SK-N-SH (cell line): ENCODE results near the gene NOC2L. TPM values are rescaled to one million over a fixed set of nuclear protein-coding genes. Genes with fewer than 3 reads are reported as not detected.
A peak's percentile ranks its signal among the peaks of the same experiment; 100 is the strongest.

Experiments used
- CTCF ChIA-PET: fragments of 300-600, 350-600 bp; formaldehyde crosslinking; extraction: SDS; loops from one replicate; lab custom pipeline; 2021; lab: Yijun Ruan, JAX
- POLR2A ChIA-PET: fragments of 350-600 bp; sonication (Branson Sonifier 250); formaldehyde crosslinking; extraction: SDS; loops from one replicate; lab custom pipeline; 2020; ENCODE audit warnings: antibody characterized with exemption, inconsistent platforms; lab: Yijun Ruan, JAX
- DNase-seq: peaks from one replicate; pipeline ENCODE4 v3.0.0; 2012
- H2AFZ ChIP-seq: fragments of 200-600 bp; sonication (generic); 2 replicates; pipeline ENCODE4 v1.8.1; 2016; ENCODE audit warnings: antibody characterized with exemption, mild to moderate bottlenecking, low read depth
- H3F3A ChIP-seq: fragments of 200-600 bp; sonication (generic); replicated peaks from 2 replicates; pipeline ENCODE3; 2016; ENCODE audit warnings: antibody characterized with exemption, mild to moderate bottlenecking; ENCODE audit not compliant: insufficient read depth
- H3K27ac ChIP-seq, 2 experiments: fragments of 200-500 bp in 1 of 2; fragments of 200-600 bp in 1 of 2; sonication (Bioruptor generic) in 1 of 2; sonication (generic), shearing (Covaris generic) in 1 of 2; 2 replicates each; pipeline versions ENCODE4 v1.5.1 to v1.6.1; 2014 to 2016; ENCODE audit warnings: low read depth in 2 of 2, inconsistent platforms in 1 of 2, low read length in 1 of 2, mild to moderate bottlenecking in 1 of 2, mixed read lengths in 1 of 2
- H3K27me3 ChIP-seq: fragments of 200-600 bp; sonication (generic), shearing (Covaris generic); 2 replicates; pipeline ENCODE4 v1.6.1; 2016; ENCODE audit warnings: mixed run types; ENCODE audit not compliant: insufficient read depth
- H3K36me3 ChIP-seq, 2 experiments: fragments of 200-500 bp in 1 of 2; fragments of 200-600 bp in 1 of 2; sonication (Bioruptor generic) in 1 of 2; sonication (generic) in 1 of 2; replicated peaks in 1 of 2; 2 replicates each; pipeline versions ENCODE3 to v1.5.1; 2014 to 2016; ENCODE audit warnings: low read length in 1 of 2, mild to moderate bottlenecking in 1 of 2; ENCODE audit not compliant: insufficient read depth in 2 of 2, control insufficient read depth in 1 of 2
- H3K4me1 ChIP-seq, 2 experiments: fragments of 200-500 bp in 1 of 2; fragments of 200-600 bp in 1 of 2; sonication (Bioruptor generic) in 1 of 2; sonication (generic), shearing (Covaris generic) in 1 of 2; 2 replicates each; pipeline versions ENCODE4 v1.5.1 to v1.6.1; 2014 to 2016; ENCODE audit warnings: low read depth in 1 of 2, low read length in 1 of 2, mixed run types in 1 of 2; ENCODE audit not compliant: insufficient read depth in 2 of 2, control insufficient read depth in 1 of 2
- H3K4me2 ChIP-seq: fragments of 200-600 bp; sonication (generic), shearing (Covaris generic); 2 replicates; pipeline ENCODE4 v1.6.1; 2017; ENCODE audit warnings: mixed run types
- H3K4me3 ChIP-seq, 2 experiments: fragments of 200-500 bp in 1 of 2; fragments of 200-600 bp in 1 of 2; sonication (Bioruptor generic) in 1 of 2; sonication (generic), shearing (Covaris generic) in 1 of 2; 2 replicates each; pipeline versions ENCODE4 v1.5.1 to v1.8.1; 2014 to 2016; ENCODE audit warnings: low read depth in 2 of 2, inconsistent platforms in 1 of 2, low read length in 1 of 2, mild to moderate bottlenecking in 1 of 2, mixed read lengths in 1 of 2, moderate library complexity in 1 of 2
- H3K79me2 ChIP-seq: fragments of 200-600 bp; sonication (generic); 2 replicates; pipeline ENCODE4 v1.8.1; 2017; ENCODE audit warnings: mild to moderate bottlenecking; ENCODE audit not compliant: insufficient read depth
- H3K9ac ChIP-seq: fragments of 200-600 bp; sonication (generic); 2 replicates; pipeline ENCODE4 v1.6.1; 2017; ENCODE audit warnings: mixed run types
- H3K9me2 ChIP-seq: fragments of 200-600 bp; sonication (generic); 2 replicates; pipeline ENCODE4 v1.6.1; 2017; ENCODE audit warnings: mixed run types
- H3K9me3 ChIP-seq: fragments of 200-600 bp; sonication (generic); 2 replicates; pipeline ENCODE4 v1.6.1; 2017; ENCODE audit warnings: mixed run types, mild to moderate bottlenecking, moderate library complexity
- H4K20me1 ChIP-seq: fragments of 200-600 bp; sonication (generic); 2 replicates; pipeline ENCODE4 v1.6.1; 2017; ENCODE audit warnings: mild to moderate bottlenecking, mixed run types; ENCODE audit not compliant: insufficient read depth
- EZH2phosphoT487 ChIP-seq: fragments of 200-600 bp; sonication (generic); IDR thresholded peaks from 2 replicates; pipeline ENCODE4 v1.6.1; 2017; ENCODE audit warnings: low read depth, mixed run types, mild to moderate bottlenecking, antibody characterized with exemption, moderate library complexity, borderline replicate concordance
- FOSL2 ChIP-seq: IDR thresholded peaks from 2 replicates; pipeline ENCODE4 v1.4.0; 2012; ENCODE audit warnings: low read depth, mild to moderate bottlenecking, moderate library complexity, borderline replicate concordance
- FOXJ3 ChIP-seq: sonication (generic); formaldehyde crosslinking; IDR thresholded peaks from 2 replicates; pipeline ENCODE4 v1.5.1; 2020; ENCODE audit warnings: mild to moderate bottlenecking, missing genetic modification reagents
- FOXM1 ChIP-seq: IDR thresholded peaks from 2 replicates; pipeline ENCODE4 v1.4.0; 2012; ENCODE audit warnings: low read depth, mild to moderate bottlenecking
- JUND ChIP-seq: IDR thresholded peaks from 2 replicates; pipeline ENCODE4 v1.4.0; 2012
- MEF2A ChIP-seq: IDR thresholded peaks from 2 replicates; pipeline ENCODE4 v1.4.0; 2012; ENCODE audit warnings: low read depth, borderline replicate concordance
- MXI1 ChIP-seq: IDR thresholded peaks from 2 replicates; pipeline ENCODE4 v1.6.1; 2012; ENCODE audit warnings: mild to moderate bottlenecking, low read depth, low read length, improper control_type of control experiment
- NRF1 ChIP-seq: IDR thresholded peaks from 2 replicates; pipeline ENCODE4 v1.6.1; 2012; ENCODE audit warnings: low read depth, mild to moderate bottlenecking, low read length
- RAD21 ChIP-seq: IDR thresholded peaks from 2 replicates; pipeline ENCODE4 v1.6.1; 2012; ENCODE audit warnings: mild to moderate bottlenecking, low read length
- RFX5 ChIP-seq: IDR thresholded peaks from 2 replicates; pipeline ENCODE4 v1.6.1; 2012; ENCODE audit warnings: mild to moderate bottlenecking, improper control_type of control experiment, low read length
- RXRA ChIP-seq: IDR thresholded peaks from 2 replicates; pipeline ENCODE4 v1.4.0; 2012; ENCODE audit warnings: low read depth, mild to moderate bottlenecking, borderline replicate concordance
- TAF1 ChIP-seq: IDR thresholded peaks from 2 replicates; pipeline ENCODE4 v1.6.1; 2012; ENCODE audit warnings: low read depth, mild to moderate bottlenecking, low read length, moderate library complexity, borderline replicate concordance
- YY1 ChIP-seq: IDR thresholded peaks from 2 replicates; pipeline ENCODE4 v1.4.0; 2012; ENCODE audit warnings: low read depth, mild to moderate bottlenecking
- WGBS: methylation state at CpG from one replicate; pipeline ENCODE4 v1.1.6; 2017; ENCODE audit warnings: low lambda C conversion rate; 5-methylcytosine and 5-hydroxymethylcytosine counted together
- polyA plus RNA-seq, 3 experiments: library from polyadenylated mRNA; depleted of rRNA; stranded (reverse); fragments of >200 nt; gene quantifications; 2 replicates each; pipeline ENCODE4 v1.2.3, GENCODE V29; 2012
- TF ChIP-seq, protein P1 (sequence below): IDR thresholded peaks from 2 replicates; pipeline ENCODE4 v1.4.0; 2012; ENCODE audit warnings: low read depth, borderline replicate concordance
- TF ChIP-seq, protein P2 (sequence below): fragments of 150-350 bp; IDR thresholded peaks from 2 replicates; pipeline ENCODE4 v1.6.1; 2016; ENCODE audit warnings: mild to moderate bottlenecking, low read depth, low read length
- TF ChIP-seq, protein P3 (sequence below): IDR thresholded peaks from 2 replicates; pipeline ENCODE4 v1.6.1; 2012; ENCODE audit warnings: mild to moderate bottlenecking, low read depth, low read length, moderate library complexity

NOC2L gene
- polyA plus RNA-seq, 1 of the 3 experiments (the other 2 are of a cell fraction), result 124 TPM

DNA sequence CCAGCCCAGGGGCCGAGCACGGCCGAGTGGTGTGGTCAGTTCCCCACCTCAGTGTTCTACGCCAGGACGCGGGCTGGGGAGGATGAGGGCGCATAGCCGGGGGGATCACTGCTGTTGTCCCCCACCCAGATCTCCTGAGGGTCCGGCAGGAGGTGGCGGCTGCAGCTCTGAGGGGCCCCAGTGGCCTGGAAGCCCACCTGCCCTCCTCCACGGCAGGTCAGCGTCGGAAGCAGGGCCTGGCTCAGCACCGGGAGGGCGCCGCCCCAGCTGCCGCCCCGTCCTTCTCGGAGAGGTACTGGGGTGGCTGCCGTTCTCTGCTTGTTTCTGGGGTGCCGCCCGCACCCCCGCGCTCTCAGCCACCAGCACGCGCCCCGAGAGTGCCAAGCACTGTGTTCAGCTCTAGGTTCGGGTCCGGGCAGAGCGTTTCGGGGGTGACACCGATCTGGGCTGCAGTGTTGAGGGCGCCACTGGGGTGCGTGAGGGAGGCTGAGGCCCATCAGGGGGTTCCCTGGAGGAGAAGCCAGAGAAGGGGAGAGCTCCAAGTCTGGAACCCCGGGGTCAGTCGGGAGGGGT is 18.0 kb downstream of the NOC2L start:
- Histone ChIP-seq H3F3A (peaks cover 20% of the 10 kb centered on the region), H3K27ac (peak overlapping the region in 1 of 2 experiments; percentile 75; a peak in 2 of 4 replicates), H3K79me2 (no peaks in the 10 kb centered on the region), H3K9me3 (no peaks in the 10 kb centered on the region), H3K4me2 (peak overlapping the region; percentile 73; the same call in 1 of the 2 replicates), H4K20me1 (no peaks in the 10 kb centered on the region), H3K9me2 (no peaks in the 10 kb centered on the region), H3K4me1 (peaks cover 0 to 61% of the 10 kb centered on the region in 2 experiments; a peak in 1 of 4 replicates), H3K36me3 (peaks cover 0 to 15% of the 10 kb centered on the region in 2 experiments), H2AFZ (no peak overlapping the region), H3K4me3 (peak overlapping the region in 1 of 2 experiments; percentile 38; a peak in 2 of 4 replicates), H3K27me3 (no peaks in the 10 kb centered on the region), H3K9ac (no peak overlapping the region)
- WGBS, result 20% methylated on average over 5 of the region's 36 CpGs
- DNase-seq, result no peak
- TF ChIP-seq FOXJ3 (no peak), RFX5 (no peak), TAF1 (no peak), MXI1 (no peak), RXRA (no peak), FOXM1 (no peak), EZH2phosphoT487 (no peak), YY1 (no peak), JUND (no peak), FOSL2 (no peak), RAD21 (no peak), NRF1 (no peak), MEF2A (no peak)
- TF ChIP-seq, protein P1, sequence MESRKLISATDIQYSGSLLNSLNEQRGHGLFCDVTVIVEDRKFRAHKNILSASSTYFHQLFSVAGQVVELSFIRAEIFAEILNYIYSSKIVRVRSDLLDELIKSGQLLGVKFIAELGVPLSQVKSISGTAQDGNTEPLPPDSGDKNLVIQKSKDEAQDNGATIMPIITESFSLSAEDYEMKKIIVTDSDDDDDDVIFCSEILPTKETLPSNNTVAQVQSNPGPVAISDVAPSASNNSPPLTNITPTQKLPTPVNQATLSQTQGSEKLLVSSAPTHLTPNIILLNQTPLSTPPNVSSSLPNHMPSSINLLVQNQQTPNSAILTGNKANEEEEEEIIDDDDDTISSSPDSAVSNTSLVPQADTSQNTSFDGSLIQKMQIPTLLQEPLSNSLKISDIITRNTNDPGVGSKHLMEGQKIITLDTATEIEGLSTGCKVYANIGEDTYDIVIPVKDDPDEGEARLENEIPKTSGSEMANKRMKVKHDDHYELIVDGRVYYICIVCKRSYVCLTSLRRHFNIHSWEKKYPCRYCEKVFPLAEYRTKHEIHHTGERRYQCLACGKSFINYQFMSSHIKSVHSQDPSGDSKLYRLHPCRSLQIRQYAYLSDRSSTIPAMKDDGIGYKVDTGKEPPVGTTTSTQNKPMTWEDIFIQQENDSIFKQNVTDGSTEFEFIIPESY, result no peak
- TF ChIP-seq, protein P2, sequence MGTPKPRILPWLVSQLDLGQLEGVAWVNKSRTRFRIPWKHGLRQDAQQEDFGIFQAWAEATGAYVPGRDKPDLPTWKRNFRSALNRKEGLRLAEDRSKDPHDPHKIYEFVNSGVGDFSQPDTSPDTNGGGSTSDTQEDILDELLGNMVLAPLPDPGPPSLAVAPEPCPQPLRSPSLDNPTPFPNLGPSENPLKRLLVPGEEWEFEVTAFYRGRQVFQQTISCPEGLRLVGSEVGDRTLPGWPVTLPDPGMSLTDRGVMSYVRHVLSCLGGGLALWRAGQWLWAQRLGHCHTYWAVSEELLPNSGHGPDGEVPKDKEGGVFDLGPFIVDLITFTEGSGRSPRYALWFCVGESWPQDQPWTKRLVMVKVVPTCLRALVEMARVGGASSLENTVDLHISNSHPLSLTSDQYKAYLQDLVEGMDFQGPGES, result no peak
- TF ChIP-seq, protein P3, sequence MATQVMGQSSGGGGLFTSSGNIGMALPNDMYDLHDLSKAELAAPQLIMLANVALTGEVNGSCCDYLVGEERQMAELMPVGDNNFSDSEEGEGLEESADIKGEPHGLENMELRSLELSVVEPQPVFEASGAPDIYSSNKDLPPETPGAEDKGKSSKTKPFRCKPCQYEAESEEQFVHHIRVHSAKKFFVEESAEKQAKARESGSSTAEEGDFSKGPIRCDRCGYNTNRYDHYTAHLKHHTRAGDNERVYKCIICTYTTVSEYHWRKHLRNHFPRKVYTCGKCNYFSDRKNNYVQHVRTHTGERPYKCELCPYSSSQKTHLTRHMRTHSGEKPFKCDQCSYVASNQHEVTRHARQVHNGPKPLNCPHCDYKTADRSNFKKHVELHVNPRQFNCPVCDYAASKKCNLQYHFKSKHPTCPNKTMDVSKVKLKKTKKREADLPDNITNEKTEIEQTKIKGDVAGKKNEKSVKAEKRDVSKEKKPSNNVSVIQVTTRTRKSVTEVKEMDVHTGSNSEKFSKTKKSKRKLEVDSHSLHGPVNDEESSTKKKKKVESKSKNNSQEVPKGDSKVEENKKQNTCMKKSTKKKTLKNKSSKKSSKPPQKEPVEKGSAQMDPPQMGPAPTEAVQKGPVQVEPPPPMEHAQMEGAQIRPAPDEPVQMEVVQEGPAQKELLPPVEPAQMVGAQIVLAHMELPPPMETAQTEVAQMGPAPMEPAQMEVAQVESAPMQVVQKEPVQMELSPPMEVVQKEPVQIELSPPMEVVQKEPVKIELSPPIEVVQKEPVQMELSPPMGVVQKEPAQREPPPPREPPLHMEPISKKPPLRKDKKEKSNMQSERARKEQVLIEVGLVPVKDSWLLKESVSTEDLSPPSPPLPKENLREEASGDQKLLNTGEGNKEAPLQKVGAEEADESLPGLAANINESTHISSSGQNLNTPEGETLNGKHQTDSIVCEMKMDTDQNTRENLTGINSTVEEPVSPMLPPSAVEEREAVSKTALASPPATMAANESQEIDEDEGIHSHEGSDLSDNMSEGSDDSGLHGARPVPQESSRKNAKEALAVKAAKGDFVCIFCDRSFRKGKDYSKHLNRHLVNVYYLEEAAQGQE, result no peak
- CTCF ChIA-PET, result interaction anchor here (0.9 to 8.9 kb wide), 12 partner anchors 10 to 71 kb away, joined by 3 to 125 read pairs (median 4); partner anchors contain the start of gene NOC2L
- POLR2A ChIA-PET, result interaction anchor here (1.1 to 2.0 kb wide), 3 partner anchors 25 to 35 kb away, joined by 3 to 9 read pairs (median 5); no protein-coding TSS in a partner anchor
